Bronchus fibroblast of lung (primary cell): ENCODE data around the gene SLC1A5. TPM values are rescaled to one million over a fixed set of nuclear protein-coding genes. Genes with fewer than 3 reads are reported as not detected.

Experiments
- total RNA-seq: library from RNA; depleted of rRNA; stranded (reverse); fragments of >200 nt; gene quantifications from 2 replicates; pipeline ENCODE4 v1.2.3, GENCODE V29; 2015

The SLC1A5 gene
- 282 and 284 TPM in 2 replicates for total RNA-seq

GRCh38 chr19:46788262-46788967, at the start of gene SLC1A5:
Gene SLC1A5, minus strand, starts transcription at chr19:46788594. Its CDS starts 629 bp downstream, at chr19:46787965.

GRCh38 chr19:46746281-46747057, 41.9 kb downstream of the SLC1A5 start, which contains the start of gene STRN4:
Gene STRN4, minus strand, starts transcription at chr19:46746450. Its CDS starts 20 bp downstream, at chr19:46746430.

GRCh38 chr19:46745521-46746280, 42.7 kb downstream of the SLC1A5 start, which contains the start of gene FKRP:
Gene FKRP, plus strand, starts transcription at chr19:46746057. Its CDS starts 9,394 bp downstream, at chr19:46755451.

Other genes starting within 250 kb of the SLC1A5 start
- 259 and 274 TPM in 2 replicates for gene CALM3, start 187.3 kb downstream of the SLC1A5 start, total RNA-seq
- gene PTGIR, start 163.5 kb downstream of the SLC1A5 start, total RNA-seq: 7.6 and 9.1 TPM in 2 replicates
- not detected in 2 replicates for gene GNG8, start 152.4 kb downstream of the SLC1A5 start, total RNA-seq
- 0.89 and 1.8 TPM in 2 replicates for gene DACT3, start 127.4 kb downstream of the SLC1A5 start, total RNA-seq
- gene PRKD2, start 71.5 kb downstream of the SLC1A5 start, total RNA-seq: 15.8 and 17.8 TPM in 2 replicates
- 19.5 and 29.6 TPM in 2 replicates for gene FKRP, start 42.5 kb downstream of the SLC1A5 start, total RNA-seq
- gene STRN4, start 42.1 kb downstream of the SLC1A5 start, total RNA-seq: 65.7 and 76.3 TPM in 2 replicates
- 280 and 286 TPM in 2 replicates for gene AP2S1, start 62.3 kb upstream of the SLC1A5 start, total RNA-seq
- gene ARHGAP35, start 72.4 kb upstream of the SLC1A5 start, total RNA-seq: 20.0 and 20.1 TPM in 2 replicates
- 0.15 and 0.34 TPM in 2 replicates for gene NPAS1, start 231.2 kb upstream of the SLC1A5 start, total RNA-seq